Astrocyte (in vitro differentiated cells and primary cell): ENCODE data around the gene IFIH1. TPM values are rescaled to one million over a fixed set of nuclear protein-coding genes. Genes with fewer than 3 reads are reported as not detected.

ENCODE experiments used
- DNase-seq: peaks from one replicate; pipeline ENCODE4 v3.0.0-alpha.2; 2010; ENCODE audit warnings: low read depth
- FAIRE-seq: peaks from 2 replicates; lab custom pipeline; 2011; peaks lifted over from hg19 to GRCh38; lab: Jason Lieb, UNC
- H2AFZ ChIP-seq: 2 replicates; pipeline ENCODE4 v1.6.0; 2012; ENCODE audit warnings: low read depth, low read length, inconsistent platforms
- H3K27ac ChIP-seq: 2 replicates; pipeline ENCODE4 v1.5.1; 2011; ENCODE audit warnings: low read depth, low read length, inconsistent platforms
- H3K27me3 ChIP-seq: 2 replicates; pipeline ENCODE4 v1.6.0; 2011; ENCODE audit warnings: low read length, inconsistent platforms; ENCODE audit not compliant: insufficient read depth
- H3K36me3 ChIP-seq: 2 replicates; pipeline ENCODE4 v1.5.1; 2011; ENCODE audit warnings: low read length, inconsistent platforms; ENCODE audit not compliant: insufficient read depth
- H3K4me1 ChIP-seq: 2 replicates; pipeline ENCODE4 v1.5.1; 2011; ENCODE audit warnings: low read length, inconsistent platforms; ENCODE audit not compliant: insufficient read depth
- H3K4me2 ChIP-seq: 2 replicates; pipeline ENCODE4 v1.6.0; 2012; ENCODE audit warnings: low read length, inconsistent platforms
- H3K4me3 ChIP-seq: 2 replicates; pipeline ENCODE4 v1.5.1; 2011; ENCODE audit warnings: low read depth, mild to moderate bottlenecking, low read length, inconsistent platforms; ENCODE audit not compliant: insufficient read depth
- H3K79me2 ChIP-seq: 2 replicates; pipeline ENCODE4 v1.6.0; 2012; ENCODE audit warnings: mild to moderate bottlenecking, low read length, inconsistent platforms; ENCODE audit not compliant: insufficient read depth
- H3K9ac ChIP-seq: 2 replicates; pipeline ENCODE4 v1.6.0; 2012; ENCODE audit warnings: mild to moderate bottlenecking, low read length, inconsistent platforms
- H3K9me3 ChIP-seq: 2 replicates; pipeline ENCODE4 v1.5.1; 2012; ENCODE audit warnings: low read depth, mild to moderate bottlenecking, low read length, inconsistent platforms; ENCODE audit not compliant: insufficient read depth
- H4K20me1 ChIP-seq: 2 replicates; pipeline ENCODE4 v1.6.0; 2012; ENCODE audit warnings: low read length, inconsistent platforms; ENCODE audit not compliant: insufficient read depth
- H3K27ac Mint-ChIP-seq: one replicate; pipeline ENCODE4 v1.8.0; 2021; ENCODE audit warnings: mild to moderate bottlenecking, mixed read lengths; ENCODE audit not compliant: unreplicated experiment
- H3K27me3 Mint-ChIP-seq: one replicate; pipeline ENCODE4 v1.8.0; 2021; ENCODE audit warnings: low read depth, mixed read lengths; ENCODE audit not compliant: unreplicated experiment
- H3K36me3 Mint-ChIP-seq: one replicate; pipeline ENCODE4 v1.8.0; 2021; ENCODE audit warnings: low read depth, mixed read lengths; ENCODE audit not compliant: unreplicated experiment
- H3K4me1 Mint-ChIP-seq: one replicate; pipeline ENCODE4 v1.8.0; 2021; ENCODE audit warnings: low read depth, mixed read lengths; ENCODE audit not compliant: unreplicated experiment
- H3K4me3 Mint-ChIP-seq: one replicate; pipeline ENCODE4 v1.8.0; 2021; ENCODE audit warnings: mild to moderate bottlenecking, moderate library complexity, mixed read lengths; ENCODE audit not compliant: unreplicated experiment
- H3K9me3 Mint-ChIP-seq: one replicate; pipeline ENCODE4 v1.8.0; 2021; ENCODE audit warnings: mild to moderate bottlenecking, mixed read lengths; ENCODE audit not compliant: unreplicated experiment
- EZH2 ChIP-seq: IDR thresholded peaks from 2 replicates; pipeline ENCODE4 v1.6.1; 2012; ENCODE audit warnings: mild to moderate bottlenecking, low read length, inconsistent platforms; ENCODE audit not compliant: insufficient read depth
- total RNA-seq: library from RNA; stranded (reverse); gene quantifications from 2 replicates; pipeline ENCODE4 v1.2.1, GENCODE V29; 2021
- TF ChIP-seq, protein P1 (sequence below): IDR thresholded peaks from 2 replicates; pipeline ENCODE4 v1.5.1; 2011; ENCODE audit warnings: low read depth, mild to moderate bottlenecking, inconsistent platforms, low read length, moderate library complexity; ENCODE audit not compliant: insufficient read depth

Gene IFIH1
- total RNA-seq, 1 donor from 2014 or later = 62.3 TPM

DNA sequence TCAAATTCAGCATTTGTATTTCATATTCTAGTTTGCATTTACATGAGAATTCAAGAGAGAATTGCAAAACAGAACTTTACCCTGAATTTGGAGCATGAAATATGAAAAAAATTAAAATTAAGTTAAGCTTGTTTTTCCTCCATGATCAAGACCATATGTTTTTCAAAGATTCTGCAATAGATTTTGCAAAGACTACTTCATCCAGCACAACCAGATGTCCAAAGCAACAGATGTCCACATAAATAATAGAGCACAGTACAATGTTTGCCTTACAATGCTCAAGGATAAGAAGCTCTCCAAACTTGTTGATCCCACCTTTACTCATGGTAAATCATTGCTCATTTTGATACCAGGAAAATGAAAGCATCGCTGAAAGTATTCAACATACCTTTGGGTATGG is 100.9 kb downstream of the IFIH1 start:
- H3K4me1 Mint-ChIP-seq = peaks cover 4% of the 10 kb centered on the region
- H3K27me3 Mint-ChIP-seq = no peaks in the 10 kb centered on the region
- Histone ChIP-seq H4K20me1 (peaks cover 7% of the 10 kb centered on the region), H3K9ac (no peak overlapping the region), H3K27me3 (no peaks in the 10 kb centered on the region), H3K79me2 (peaks cover 9% of the 10 kb centered on the region), H2AFZ (no peak overlapping the region), H3K4me1 (no peaks in the 10 kb centered on the region), H3K9me3 (no peaks in the 10 kb centered on the region), H3K36me3 (peaks cover 75% of the 10 kb centered on the region), H3K4me3 (no peak overlapping the region), H3K27ac (no peak overlapping the region), H3K4me2 (no peak overlapping the region)
- H3K4me3 Mint-ChIP-seq = no peak overlapping the region
- FAIRE-seq (no peak), DNase-seq (no peak)
- no peaks in the 10 kb centered on the region for H3K36me3 Mint-ChIP-seq
- H3K27ac Mint-ChIP-seq = no peak overlapping the region
- TF ChIP-seq, protein P1, sequence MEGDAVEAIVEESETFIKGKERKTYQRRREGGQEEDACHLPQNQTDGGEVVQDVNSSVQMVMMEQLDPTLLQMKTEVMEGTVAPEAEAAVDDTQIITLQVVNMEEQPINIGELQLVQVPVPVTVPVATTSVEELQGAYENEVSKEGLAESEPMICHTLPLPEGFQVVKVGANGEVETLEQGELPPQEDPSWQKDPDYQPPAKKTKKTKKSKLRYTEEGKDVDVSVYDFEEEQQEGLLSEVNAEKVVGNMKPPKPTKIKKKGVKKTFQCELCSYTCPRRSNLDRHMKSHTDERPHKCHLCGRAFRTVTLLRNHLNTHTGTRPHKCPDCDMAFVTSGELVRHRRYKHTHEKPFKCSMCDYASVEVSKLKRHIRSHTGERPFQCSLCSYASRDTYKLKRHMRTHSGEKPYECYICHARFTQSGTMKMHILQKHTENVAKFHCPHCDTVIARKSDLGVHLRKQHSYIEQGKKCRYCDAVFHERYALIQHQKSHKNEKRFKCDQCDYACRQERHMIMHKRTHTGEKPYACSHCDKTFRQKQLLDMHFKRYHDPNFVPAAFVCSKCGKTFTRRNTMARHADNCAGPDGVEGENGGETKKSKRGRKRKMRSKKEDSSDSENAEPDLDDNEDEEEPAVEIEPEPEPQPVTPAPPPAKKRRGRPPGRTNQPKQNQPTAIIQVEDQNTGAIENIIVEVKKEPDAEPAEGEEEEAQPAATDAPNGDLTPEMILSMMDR = no peak
- no peak for TF ChIP-seq EZH2
- no peaks in the 10 kb centered on the region for H3K9me3 Mint-ChIP-seq

Other genes starting within 250 kb of the IFIH1 start
- 5.3 and 6.7 TPM in 2 replicates for gene DPP4, start 244.5 kb downstream of the IFIH1 start, total RNA-seq
- not detected in 2 replicates for gene GCG, start 166.4 kb downstream of the IFIH1 start, total RNA-seq
- gene FAP, start 75.2 kb downstream of the IFIH1 start, total RNA-seq = 0.96 and 1.3 TPM in 2 replicates
- 14.2 and 14.5 TPM in 2 replicates for gene GCA, start 25.4 kb upstream of the IFIH1 start, total RNA-seq